Aorta (tissue), 5 donors: Measurements from ENCODE around the gene PLEKHA4. TPM values are rescaled to one million over a fixed set of nuclear protein-coding genes. Genes with fewer than 3 reads are reported as not detected.
"Not testable (repeated sequence)": the region's sequence is repeated elsewhere in the genome, so short reads cannot be mapped to it uniquely, and the experiment has no call there.

Source experiments
- ATAC-seq: fragments of 200-7000 bp; cut with Tn5 transposase; one replicate; pipeline ENCODE4 v1.9.1; 2022; ENCODE audit warnings: moderate library complexity; ENCODE audit not compliant: low FRiP score
- DNase-seq, 2 donors: peaks; one replicate each; pipeline ENCODE4 v3.0.0-alpha.2; 2020
- H3K27ac ChIP-seq, 2 donors: one replicate each; pipeline ENCODE4 v1.5.1; 2013; ENCODE audit warnings: low read length in 2 of 2, mild to moderate bottlenecking in 2 of 2, moderate library complexity in 2 of 2, control low read depth in 1 of 2, inconsistent platforms in 1 of 2, low read depth in 1 of 2
- H3K27me3 ChIP-seq, 2 donors: one replicate each; pipeline ENCODE4 v1.6.1; 2013; ENCODE audit warnings: control low read depth in 1 of 2, low read length in 1 of 2, mild to moderate bottlenecking in 1 of 2, moderate library complexity in 1 of 2; ENCODE audit not compliant: insufficient read depth in 2 of 2, control insufficient read depth in 1 of 2
- H3K36me3 ChIP-seq, 2 donors: one replicate each; pipeline ENCODE4 v1.6.1; 2013; ENCODE audit warnings: control low read depth in 1 of 2, low read length in 1 of 2, mild to moderate bottlenecking in 1 of 2; ENCODE audit not compliant: insufficient read depth in 2 of 2, control insufficient read depth in 1 of 2
- H3K4me1 ChIP-seq, 2 donors: one replicate each; pipeline ENCODE4 v1.6.1; 2013; ENCODE audit warnings: low read length in 2 of 2, control low read depth in 1 of 2, mild to moderate bottlenecking in 1 of 2, moderate library complexity in 1 of 2; ENCODE audit not compliant: insufficient read depth in 2 of 2, control insufficient read depth in 1 of 2
- H3K4me3 ChIP-seq, 2 donors: one replicate each; pipeline ENCODE4 v1.5.1; 2013; ENCODE audit warnings: low read length in 2 of 2, control low read depth in 1 of 2, mild to moderate bottlenecking in 1 of 2
- H3K9me3 ChIP-seq: one replicate; pipeline ENCODE4 v1.6.1; 2013; ENCODE audit warnings: mild to moderate bottlenecking, low read length; ENCODE audit not compliant: control insufficient read depth
- WGBS, 2 donors: extraction: QIAGEN DNeasy Blood & Tissue Kit; methylation state at CpG; one replicate each; pipeline ENCODE4 v1.1.7; 2013; 5-methylcytosine and 5-hydroxymethylcytosine counted together
- intact Hi-C, 2 donors: fragments of 100-400 bp; cut with DNase I; formaldehyde crosslinking; loops; one replicate each; pipeline versions ENCODE4 v1.14.2 to v1.15.0; 2022
- polyA plus RNA-seq, 2 donors: library from polyadenylated mRNA; stranded (reverse); fragments of 200-250 nt; gene quantifications; one replicate each; pipeline ENCODE4 v1.2.3, GENCODE V29; 2013
- total RNA-seq, 2 donors: library from RNA; stranded (reverse); fragmentation: NEBNext Ultra II Directional; extraction: Animal tissue kit (Norgen Biotek cat#: 25700); gene quantifications; one replicate each; pipeline ENCODE4 v1.2.1, GENCODE V29; 2021
- donor health status: healthy with polysubstance abuse.
- donor health status: Bipolar disorder and iron deficiency.
- donor health status: DM: no; HTN: no; CAD: no.
- donor health status: DM: no; HTN: no; CAD: no.
- donor health status: DM: yes; HTN: yes; CAD: no.

PLEKHA4 gene
- total and polyA plus RNA-seq, 4 donors, result 94.9 to 223 (median 145) TPM

DNA sequence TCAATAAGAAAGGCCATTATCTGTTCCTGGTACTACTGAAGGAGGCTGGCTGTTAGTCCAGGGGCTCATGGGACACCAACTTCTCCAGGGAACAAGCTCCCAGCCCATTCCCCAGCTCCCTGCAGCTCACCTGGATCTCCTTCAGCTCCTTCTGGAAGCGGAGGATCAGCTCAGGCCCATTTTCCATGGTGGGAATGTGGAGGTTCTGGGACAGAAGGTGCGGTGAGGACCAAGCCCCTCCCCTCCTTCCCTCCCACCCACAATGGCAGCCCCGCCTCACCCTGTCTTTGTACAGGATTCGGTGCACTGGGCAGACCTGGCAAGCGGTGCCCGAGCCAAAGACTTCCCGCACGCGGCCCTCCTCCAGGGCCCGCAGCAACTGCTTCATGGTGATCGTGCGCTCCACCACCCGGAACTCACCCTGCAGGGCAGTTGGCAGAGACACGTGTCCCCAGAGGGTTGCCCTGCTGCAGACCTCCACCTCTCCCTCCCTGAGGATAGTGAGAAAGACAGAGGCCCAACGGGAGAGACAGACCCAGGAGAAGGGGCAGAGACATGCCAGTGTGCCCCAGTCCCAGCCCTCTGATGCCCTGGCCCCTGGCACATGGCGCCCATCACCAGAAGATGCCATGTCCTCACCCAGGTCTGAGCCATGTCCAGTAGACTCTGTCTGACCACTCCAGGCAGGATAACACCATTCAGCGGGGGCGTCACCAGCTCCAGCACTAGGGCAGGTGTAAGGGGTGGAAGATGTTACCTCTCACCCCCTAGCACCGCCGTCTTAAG, 71.9 kb downstream of the PLEKHA4 start:
- Histone ChIP-seq H3K4me3 (no peak overlapping the region), H3K27me3 (no peaks in the 10 kb centered on the region), H3K36me3 (no peaks in the 10 kb centered on the region), H3K4me1 (no peaks in the 10 kb centered on the region), H3K27ac (peak overlapping the region in 1 of 2 donors; percentile 83), H3K9me3 (no peaks in the 10 kb centered on the region)
- ATAC-seq (no peak), DNase-seq (no peak)
- intact Hi-C loops, result no loop called here
- WGBS, 2 donors, result 89 to 90% methylated on average over 20 of the region's 20 CpGs

DNA sequence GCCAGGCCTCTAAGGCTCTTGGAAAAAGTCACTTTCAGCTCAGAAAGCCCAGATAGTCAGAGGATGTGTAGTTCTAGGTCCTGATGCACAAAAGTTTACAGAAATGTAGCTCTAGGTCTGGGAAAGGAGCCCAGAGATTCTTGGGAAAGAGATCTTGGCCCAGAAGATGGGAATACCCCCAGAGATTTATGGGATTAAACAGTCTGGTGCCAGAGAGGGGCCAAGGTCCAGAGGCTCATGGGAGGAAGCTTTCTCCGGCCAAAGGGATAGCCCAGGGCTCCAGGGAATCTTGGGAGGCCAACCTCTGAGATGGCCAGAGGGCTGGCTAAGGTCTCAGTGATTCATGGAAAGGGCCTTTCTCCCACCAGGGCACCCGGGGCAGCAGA, 72.7 kb downstream of the PLEKHA4 start:
- H3K36me3 ChIP-seq, result no peaks in the 10 kb centered on the region
- ATAC-seq, result peak; percentile 84
- no peaks in the 10 kb centered on the region for H3K4me1 ChIP-seq
- no peaks in the 10 kb centered on the region for H3K9me3 ChIP-seq
- peak; percentile 68 to 83 for DNase-seq
- no peak overlapping the region for H3K4me3 ChIP-seq
- WGBS, 2 donors, result 13 to 15% methylated on average over 2 of the region's 2 CpGs
- intact Hi-C loops, result loop anchor here (1.0 kb wide), 1 partner anchor 40 kb away; no protein-coding TSS in a partner anchor
- H3K27me3 ChIP-seq, result no peaks in the 10 kb centered on the region
- H3K27ac ChIP-seq, result peak overlapping the region; percentile 52 to 83

- 0 to 1% methylated on average over 38 of the region's 38 CpGs for WGBS, 2 donors
Measured at GRCh38 chr19:48795055-48795684, 73.2 kb downstream of the PLEKHA4 start.

GRCh38 chr19:48794291-48794690, 74.1 kb downstream of the PLEKHA4 start:
- no peak overlapping the region for H3K27ac ChIP-seq

More at GRCh38 chr19:48795055-48795684, 73.2 kb downstream of the PLEKHA4 start:
- Histone ChIP-seq H3K27me3 (no peaks in the 10 kb centered on the region), H3K9me3 (no peaks in the 10 kb centered on the region), H3K4me1 (no peaks in the 10 kb centered on the region), H3K27ac (peak overlapping the region; percentile 46 to 52), H3K4me3 (peak overlapping the region in 1 of 2 donors; percentile 11), H3K36me3 (no peaks in the 10 kb centered on the region)
- intact Hi-C loops, result loop anchor here (1.0 kb wide), 1 partner anchor 40 kb away; no protein-coding TSS in a partner anchor
- ATAC-seq (peak; percentile 97), DNase-seq (peak; percentile 95 to 96)

DNA sequence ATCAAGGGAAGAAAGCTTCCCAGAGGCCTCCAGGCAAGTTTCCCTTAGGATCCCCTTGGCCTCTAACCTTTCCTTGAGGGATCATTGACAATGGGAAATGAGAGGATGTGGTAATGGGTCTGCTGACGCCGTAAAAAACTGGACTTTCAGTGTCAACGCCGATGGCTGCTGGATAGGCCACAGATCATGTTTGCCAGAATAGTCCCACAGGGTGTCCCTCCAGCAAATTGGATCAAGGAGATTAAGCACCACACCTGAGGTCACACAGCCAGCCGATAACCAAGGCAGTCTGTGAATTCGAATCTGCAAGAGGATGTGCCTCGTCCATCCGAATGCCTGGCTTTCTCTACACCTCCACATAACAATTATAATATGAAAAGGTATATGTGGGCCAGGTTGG, 75.1 kb downstream of the PLEKHA4 start:
- intact Hi-C loops, result loop anchor here in 1 of 2 donors (5.0 kb wide), 1 partner anchor 174 kb away; the partner anchor contains the start of gene FTL

More at GRCh38 chr19:48794291-48794690, 74.1 kb downstream of the PLEKHA4 start:
- ATAC-seq (no peak), DNase-seq (no peak)
- Histone ChIP-seq H3K4me3 (no peak overlapping the region), H3K27me3 (no peaks in the 10 kb centered on the region), H3K36me3 (no peaks in the 10 kb centered on the region), H3K4me1 (no peaks in the 10 kb centered on the region), H3K9me3 (no peaks in the 10 kb centered on the region)
- 77 to 79% methylated on average over 6 of the region's 6 CpGs for WGBS, 2 donors
- intact Hi-C loops, result loop anchor here in 1 of 2 donors (5.0 kb wide), 1 partner anchor 173 kb away; the partner anchor contains the start of gene FTL

GRCh38 chr19:48787331-48787730, 81.1 kb downstream of the PLEKHA4 start:
- not testable (repeated sequence) for H3K9me3 ChIP-seq, H3K27ac ChIP-seq, H3K4me3 ChIP-seq, ATAC-seq, DNase-seq, H3K27me3 ChIP-seq, H3K4me1 ChIP-seq, H3K36me3 ChIP-seq
- WGBS, 2 donors, result 85% methylated on average over 9 of the region's 9 CpGs
- intact Hi-C loops, result loop anchor here in 1 of 2 donors (5.0 kb wide), 1 partner anchor 185 kb away; no protein-coding TSS in a partner anchor

More for the DNA sequence above, 75.1 kb downstream of the PLEKHA4 start:
- Histone ChIP-seq H3K4me3 (no peak overlapping the region), H3K4me1 (no peaks in the 10 kb centered on the region), H3K27me3 (no peaks in the 10 kb centered on the region), H3K27ac (no peak overlapping the region), H3K36me3 (no peaks in the 10 kb centered on the region), H3K9me3 (no peaks in the 10 kb centered on the region)
- WGBS, 2 donors, result 64 to 77% methylated on average over 8 of the region's 8 CpGs
- ATAC-seq (no peak), DNase-seq (no peak)

Other genes with a start within 250 kb of the PLEKHA4 start
Only the 30 nearest of the 32 such genes appear.
- gene DBP, start 231.2 kb downstream of the PLEKHA4 start, total RNA-seq, result 10 to 100 TPM in 1 of 2 donors, 1 to 10 TPM in 1; 1.5 to 10.7 TPM
- 1 to 10 TPM; 5.3 to 6.8 TPM for gene DBP, start 231.2 kb downstream of the PLEKHA4 start, polyA plus RNA-seq
- 10 to 100 TPM in 1 of 2 donors, 1 to 10 TPM in 1; 6.4 to 12.0 TPM for gene CA11, start 222.4 kb downstream of the PLEKHA4 start, total RNA-seq
- gene CA11, start 222.4 kb downstream of the PLEKHA4 start, polyA plus RNA-seq, result 10 to 100 TPM; 13.9 to 59.5 TPM
- under 1 TPM; 0.52 to 0.96 TPM for gene NTN5, start 195.6 kb downstream of the PLEKHA4 start, total RNA-seq
- 1 to 10 TPM in 1 of 2 donors, not detected in 1; 2.0 TPM for gene NTN5, start 195.6 kb downstream of the PLEKHA4 start, polyA plus RNA-seq
- not detected for gene FUT2, start 172.6 kb downstream of the PLEKHA4 start, total RNA-seq
- gene FUT2, start 172.6 kb downstream of the PLEKHA4 start, polyA plus RNA-seq, result 1 to 10 TPM in 1 of 2 donors, not detected in 1; 2.8 TPM
- gene MAMSTR, start 148.9 kb downstream of the PLEKHA4 start, total RNA-seq, result 1 to 10 TPM in 1 of 2 donors, under 1 TPM in 1; 0.58 to 3.7 TPM
- gene MAMSTR, start 148.9 kb downstream of the PLEKHA4 start, polyA plus RNA-seq, result 1 to 10 TPM in 1 of 2 donors, under 1 TPM in 1; 1.00 to 3.3 TPM
- gene RASIP1, start 128.0 kb downstream of the PLEKHA4 start, total RNA-seq, result 10 to 100 TPM; 15.4 to 31.2 TPM
- 1 to 10 TPM; 1.8 to 3.4 TPM for gene RASIP1, start 128.0 kb downstream of the PLEKHA4 start, polyA plus RNA-seq
- 1 to 10 TPM in 1 of 2 donors, under 1 TPM in 1; 0.66 to 1.6 TPM for gene IZUMO1, start 121.7 kb downstream of the PLEKHA4 start, total RNA-seq
- under 1 TPM in 1 of 2 donors, not detected in 1; 0.10 TPM for gene IZUMO1, start 121.7 kb downstream of the PLEKHA4 start, polyA plus RNA-seq
- 1 to 10 TPM; 2.3 to 4.4 TPM for gene FUT1, start 116.0 kb downstream of the PLEKHA4 start, total RNA-seq
- gene FUT1, start 116.0 kb downstream of the PLEKHA4 start, polyA plus RNA-seq, result under 1 TPM in 1 of 2 donors, not detected in 1; 0.05 TPM
- not detected for gene FGF21, start 113.1 kb downstream of the PLEKHA4 start, total RNA-seq
- gene FGF21, start 113.1 kb downstream of the PLEKHA4 start, polyA plus RNA-seq, result not detected
- 10 to 100 TPM; 22.4 to 29.5 TPM for gene BCAT2, start 57.6 kb downstream of the PLEKHA4 start, total RNA-seq
- gene BCAT2, start 57.6 kb downstream of the PLEKHA4 start, polyA plus RNA-seq, result 10 to 100 TPM; 22.5 to 61.6 TPM
- 10 to 100 TPM; 13.7 to 16.1 TPM for gene HSD17B14, start 32.1 kb downstream of the PLEKHA4 start, total RNA-seq
- 10 to 100 TPM; 14.3 to 18.9 TPM for gene HSD17B14, start 32.1 kb downstream of the PLEKHA4 start, polyA plus RNA-seq
- 100 to 1,000 TPM in 1 of 2 donors, 10 to 100 TPM in 1; 57.2 to 182 TPM for gene PPP1R15A, start 3.8 kb upstream of the PLEKHA4 start, total RNA-seq
- gene PPP1R15A, start 3.8 kb upstream of the PLEKHA4 start, polyA plus RNA-seq, result 10 to 100 TPM; 64.9 to 95.4 TPM
- 1 to 10 TPM in 1 of 2 donors, under 1 TPM in 1; 0.84 to 1.3 TPM for gene TULP2, start 30.1 kb upstream of the PLEKHA4 start, total RNA-seq
- not detected for gene TULP2, start 30.1 kb upstream of the PLEKHA4 start, polyA plus RNA-seq
- gene NUCB1, start 31.7 kb upstream of the PLEKHA4 start, total RNA-seq, result 100 to 1,000 TPM; 276 to 380 TPM
- 100 to 1,000 TPM in 1 of 2 donors, 10 to 100 TPM in 1; 82.9 to 375 TPM for gene NUCB1, start 31.7 kb upstream of the PLEKHA4 start, polyA plus RNA-seq
- gene DHDH, start 65.1 kb upstream of the PLEKHA4 start, total RNA-seq, result under 1 TPM in 1 of 2 donors, not detected in 1; 0.84 TPM
- gene DHDH, start 65.1 kb upstream of the PLEKHA4 start, polyA plus RNA-seq, result 1 to 10 TPM in 1 of 2 donors, not detected in 1; 1.3 TPM
- gene BAX, start 86.3 kb upstream of the PLEKHA4 start, total RNA-seq, result 10 to 100 TPM; 69.6 to 79.9 TPM
- gene BAX, start 86.3 kb upstream of the PLEKHA4 start, polyA plus RNA-seq, result 10 to 100 TPM; 81.4 to 83.9 TPM
- gene FTL, start 96.7 kb upstream of the PLEKHA4 start, total RNA-seq, result 1,000 to 10,000 TPM; 3,184 to 3,823 TPM
- gene FTL, start 96.7 kb upstream of the PLEKHA4 start, polyA plus RNA-seq, result over 10,000 TPM in 1 of 2 donors, 1,000 to 10,000 TPM in 1; 6,798 to 17,889 TPM
- 10 to 100 TPM; 47.5 to 61.9 TPM for gene GYS1, start 124.7 kb upstream of the PLEKHA4 start, total RNA-seq
- 10 to 100 TPM; 21.5 to 31.7 TPM for gene GYS1, start 124.7 kb upstream of the PLEKHA4 start, polyA plus RNA-seq
- 10 to 100 TPM; 28.9 to 42.1 TPM for gene RUVBL2, start 125.3 kb upstream of the PLEKHA4 start, total RNA-seq
- 10 to 100 TPM; 34.6 to 62.2 TPM for gene RUVBL2, start 125.3 kb upstream of the PLEKHA4 start, polyA plus RNA-seq
- gene LHB, start 148.5 kb upstream of the PLEKHA4 start, total RNA-seq, result under 1 TPM in 1 of 2 donors, not detected in 1; 0.84 TPM
- gene LHB, start 148.5 kb upstream of the PLEKHA4 start, polyA plus RNA-seq, result 1 to 10 TPM; 1.8 to 2.2 TPM
- gene CGB3, start 155.7 kb upstream of the PLEKHA4 start, total RNA-seq, result not detected
- gene CGB3, start 155.7 kb upstream of the PLEKHA4 start, polyA plus RNA-seq, result not detected
- gene CGB2, start 163.3 kb upstream of the PLEKHA4 start, total RNA-seq, result not detected
- gene CGB2, start 163.3 kb upstream of the PLEKHA4 start, polyA plus RNA-seq, result 1 to 10 TPM in 1 of 2 donors, not detected in 1; 1.1 TPM
- not detected for gene CGB1, start 168.3 kb upstream of the PLEKHA4 start, total RNA-seq
- gene CGB1, start 168.3 kb upstream of the PLEKHA4 start, polyA plus RNA-seq, result not detected
- gene CGB5, start 175.2 kb upstream of the PLEKHA4 start, total RNA-seq, result not detected
- not detected for gene CGB5, start 175.2 kb upstream of the PLEKHA4 start, polyA plus RNA-seq
- not detected for gene CGB8, start 180.5 kb upstream of the PLEKHA4 start, total RNA-seq
- not detected for gene CGB8, start 180.5 kb upstream of the PLEKHA4 start, polyA plus RNA-seq
- gene CGB7, start 189.1 kb upstream of the PLEKHA4 start, total RNA-seq, result not detected
- gene CGB7, start 189.1 kb upstream of the PLEKHA4 start, polyA plus RNA-seq, result not detected
- not detected for gene NTF4, start 196.2 kb upstream of the PLEKHA4 start, total RNA-seq
- not detected for gene NTF4, start 196.2 kb upstream of the PLEKHA4 start, polyA plus RNA-seq
- gene KCNA7, start 204.1 kb upstream of the PLEKHA4 start, total RNA-seq, result not detected
- gene KCNA7, start 204.1 kb upstream of the PLEKHA4 start, polyA plus RNA-seq, result not detected
- 100 to 1,000 TPM; 170 to 249 TPM for gene SNRNP70, start 216.8 kb upstream of the PLEKHA4 start, total RNA-seq
- gene SNRNP70, start 216.8 kb upstream of the PLEKHA4 start, polyA plus RNA-seq, result 100 to 1,000 TPM in 1 of 2 donors, 10 to 100 TPM in 1; 54.5 to 694 TPM
- 1 to 10 TPM; 8.4 to 9.7 TPM for gene LIN7B, start 245.8 kb upstream of the PLEKHA4 start, total RNA-seq
- gene LIN7B, start 245.8 kb upstream of the PLEKHA4 start, polyA plus RNA-seq, result 10 to 100 TPM in 1 of 2 donors, 1 to 10 TPM in 1; 7.6 to 24.1 TPM